Subcutaneous adipose tissue (tissue), 4 donors: Measurements from ENCODE around the gene CAMSAP2. TPM values are rescaled to one million over a fixed set of nuclear protein-coding genes. Genes with fewer than 3 reads are reported as not detected.

Source experiments
- total RNA-seq, 4 donors: library from RNA; depleted of rRNA; stranded (reverse); fragments of >200 nt; gene quantifications; one replicate each; pipeline ENCODE4 v1.1.0, GENCODE V29; 2016
- TF ChIP-seq, protein P1 (sequence below): fragments of 450-650 bp; IDR thresholded peaks from one replicate; pipeline ENCODE4 v1.5.1; 2016; ENCODE audit warnings: low read depth, mild to moderate bottlenecking, control low read depth, antibody characterized with exemption, moderate library complexity

Gene CAMSAP2
- total RNA-seq, 4 donors from 2014 or later, result 29.6 to 73.2 (median 34.0) TPM

DNA sequence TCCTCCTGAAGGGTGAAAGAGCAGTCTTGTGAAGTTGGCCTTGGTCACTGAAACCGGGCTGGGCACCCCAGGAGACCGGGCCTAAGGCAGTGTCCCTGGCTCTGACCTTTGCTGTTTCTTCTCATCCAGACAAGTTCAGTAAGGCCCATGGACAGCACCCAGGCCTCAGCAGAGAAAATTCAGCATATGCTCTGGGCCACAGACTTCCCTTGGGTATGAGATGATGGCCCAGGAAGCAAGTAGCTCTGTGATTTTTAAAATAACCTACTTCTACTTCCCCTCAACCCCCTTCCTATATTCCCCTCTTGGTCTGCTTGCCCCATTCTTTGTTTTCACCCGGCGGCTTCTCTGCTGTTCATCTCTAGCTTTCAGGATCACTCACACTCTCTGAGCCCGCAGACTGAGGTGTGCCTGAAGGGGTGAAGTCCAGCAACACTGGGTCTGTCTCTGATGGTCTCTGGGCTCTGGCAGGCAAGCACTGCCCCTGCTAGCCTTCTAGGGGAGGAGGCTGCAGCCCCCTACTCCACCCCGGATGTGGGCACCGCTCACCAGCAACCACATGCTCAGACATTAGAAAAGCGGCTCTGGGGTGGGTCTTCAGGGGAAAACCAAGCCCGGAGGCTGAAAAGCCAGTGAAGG lies 131.2 kb downstream of the CAMSAP2 start:
- TF ChIP-seq, protein P1, sequence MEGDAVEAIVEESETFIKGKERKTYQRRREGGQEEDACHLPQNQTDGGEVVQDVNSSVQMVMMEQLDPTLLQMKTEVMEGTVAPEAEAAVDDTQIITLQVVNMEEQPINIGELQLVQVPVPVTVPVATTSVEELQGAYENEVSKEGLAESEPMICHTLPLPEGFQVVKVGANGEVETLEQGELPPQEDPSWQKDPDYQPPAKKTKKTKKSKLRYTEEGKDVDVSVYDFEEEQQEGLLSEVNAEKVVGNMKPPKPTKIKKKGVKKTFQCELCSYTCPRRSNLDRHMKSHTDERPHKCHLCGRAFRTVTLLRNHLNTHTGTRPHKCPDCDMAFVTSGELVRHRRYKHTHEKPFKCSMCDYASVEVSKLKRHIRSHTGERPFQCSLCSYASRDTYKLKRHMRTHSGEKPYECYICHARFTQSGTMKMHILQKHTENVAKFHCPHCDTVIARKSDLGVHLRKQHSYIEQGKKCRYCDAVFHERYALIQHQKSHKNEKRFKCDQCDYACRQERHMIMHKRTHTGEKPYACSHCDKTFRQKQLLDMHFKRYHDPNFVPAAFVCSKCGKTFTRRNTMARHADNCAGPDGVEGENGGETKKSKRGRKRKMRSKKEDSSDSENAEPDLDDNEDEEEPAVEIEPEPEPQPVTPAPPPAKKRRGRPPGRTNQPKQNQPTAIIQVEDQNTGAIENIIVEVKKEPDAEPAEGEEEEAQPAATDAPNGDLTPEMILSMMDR, result no peak

DNA sequence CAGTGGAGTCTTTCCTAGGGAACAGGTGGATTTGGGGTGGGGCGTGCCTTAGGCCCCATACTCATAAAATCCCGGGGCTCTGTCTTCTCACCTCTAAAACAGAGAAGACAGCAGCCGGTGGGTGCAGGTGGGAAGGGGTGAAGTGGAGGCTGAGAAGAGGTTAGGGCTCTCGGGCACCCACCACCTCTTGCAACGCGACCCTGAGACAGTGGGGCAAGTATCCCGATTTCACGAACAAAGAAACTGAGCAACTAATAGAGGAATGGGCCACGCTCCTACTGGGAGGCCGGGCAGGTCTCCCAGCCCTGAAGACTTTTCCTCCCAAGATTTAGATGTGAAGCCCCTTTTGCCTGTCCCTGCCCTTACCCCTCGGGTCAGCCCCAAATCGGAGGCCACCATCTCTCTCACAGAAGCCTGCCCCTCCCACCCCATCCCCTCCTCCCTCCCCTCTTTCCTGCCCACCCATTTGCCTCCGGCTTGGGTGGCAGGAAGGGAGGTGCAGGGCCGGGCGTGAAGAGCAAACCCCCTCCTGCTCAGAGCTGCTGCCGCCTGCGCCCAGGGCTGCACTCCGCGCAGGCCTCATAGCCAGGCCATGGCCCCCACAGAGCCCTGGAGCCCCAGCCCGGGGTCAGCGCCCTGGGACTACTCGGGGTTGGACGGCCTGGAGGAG lies 133.9 kb downstream of the CAMSAP2 start, which contains the start of gene GPR25:
TSS of gene GPR25 (plus strand) at position 536 of the 670 bp plus-strand sequence. CDS start at position 593, 57 bp downstream.
- TF ChIP-seq, protein P1, result no peak

DNA sequence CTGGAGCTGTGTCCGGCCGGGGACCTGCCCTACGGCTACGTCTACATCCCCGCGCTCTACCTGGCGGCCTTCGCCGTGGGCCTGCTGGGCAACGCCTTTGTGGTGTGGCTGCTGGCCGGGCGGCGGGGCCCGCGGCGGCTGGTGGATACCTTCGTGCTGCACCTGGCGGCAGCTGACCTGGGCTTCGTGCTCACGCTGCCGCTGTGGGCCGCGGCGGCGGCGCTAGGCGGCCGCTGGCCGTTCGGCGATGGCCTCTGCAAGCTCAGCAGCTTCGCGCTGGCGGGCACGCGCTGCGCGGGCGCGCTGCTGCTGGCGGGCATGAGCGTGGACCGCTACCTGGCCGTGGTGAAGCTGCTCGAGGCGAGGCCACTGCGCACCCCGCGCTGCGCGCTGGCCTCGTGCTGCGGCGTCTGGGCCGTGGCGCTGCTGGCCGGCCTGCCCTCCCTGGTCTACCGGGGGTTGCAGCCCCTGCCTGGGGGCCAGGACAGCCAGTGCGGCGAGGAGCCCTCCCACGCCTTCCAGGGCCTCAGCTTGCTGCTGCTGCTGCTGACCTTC lies 134.5 kb downstream of the CAMSAP2 start:
- TF ChIP-seq, protein P1, result no peak

DNA sequence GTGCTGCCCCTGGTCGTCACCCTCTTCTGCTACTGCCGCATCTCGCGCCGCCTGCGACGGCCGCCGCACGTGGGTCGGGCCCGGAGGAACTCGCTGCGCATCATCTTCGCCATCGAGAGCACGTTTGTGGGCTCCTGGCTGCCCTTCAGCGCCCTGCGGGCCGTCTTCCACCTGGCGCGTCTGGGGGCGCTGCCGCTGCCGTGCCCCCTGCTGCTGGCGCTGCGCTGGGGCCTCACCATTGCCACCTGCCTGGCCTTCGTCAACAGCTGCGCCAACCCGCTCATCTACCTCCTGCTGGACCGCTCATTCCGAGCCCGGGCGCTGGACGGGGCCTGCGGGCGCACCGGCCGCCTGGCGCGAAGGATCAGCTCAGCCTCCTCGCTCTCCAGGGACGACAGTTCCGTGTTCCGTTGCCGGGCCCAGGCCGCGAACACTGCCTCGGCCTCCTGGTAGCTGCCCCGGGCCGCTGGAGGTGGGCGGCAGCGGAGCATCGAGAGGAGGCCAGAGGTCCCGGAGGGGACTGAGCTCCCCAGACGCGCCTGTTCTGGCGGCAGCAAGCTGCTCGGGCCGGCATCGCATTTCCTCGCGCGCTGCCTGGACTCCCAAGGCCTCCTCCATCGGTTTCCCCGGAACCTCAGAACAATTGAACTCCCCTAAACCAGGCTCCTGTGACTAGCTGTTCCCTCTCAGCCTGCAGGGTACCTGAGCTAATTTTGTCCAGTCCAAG lies 135.1 kb downstream of the CAMSAP2 start:
- TF ChIP-seq, protein P1, result no peak

DNA sequence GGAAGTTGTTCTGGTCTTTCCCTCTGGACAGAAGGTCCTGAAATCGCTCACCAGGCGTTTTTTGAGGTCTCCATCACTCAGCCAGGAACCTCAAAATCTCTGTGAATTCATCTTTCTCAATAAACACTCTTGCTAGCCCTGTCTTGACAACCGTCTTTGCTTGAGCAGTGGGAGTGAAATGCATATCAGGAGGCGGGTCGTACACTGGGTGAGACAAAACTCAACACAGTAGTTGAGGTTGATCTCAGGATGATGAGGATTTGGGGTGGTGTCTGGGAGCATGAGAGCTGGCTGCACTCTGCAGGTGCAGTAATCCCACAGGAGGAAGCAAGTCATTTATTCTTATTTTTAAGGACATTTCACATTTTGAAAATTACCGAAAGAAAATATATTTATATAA lies 136.0 kb downstream of the CAMSAP2 start:
- TF ChIP-seq, protein P1, result no peak

DNA sequence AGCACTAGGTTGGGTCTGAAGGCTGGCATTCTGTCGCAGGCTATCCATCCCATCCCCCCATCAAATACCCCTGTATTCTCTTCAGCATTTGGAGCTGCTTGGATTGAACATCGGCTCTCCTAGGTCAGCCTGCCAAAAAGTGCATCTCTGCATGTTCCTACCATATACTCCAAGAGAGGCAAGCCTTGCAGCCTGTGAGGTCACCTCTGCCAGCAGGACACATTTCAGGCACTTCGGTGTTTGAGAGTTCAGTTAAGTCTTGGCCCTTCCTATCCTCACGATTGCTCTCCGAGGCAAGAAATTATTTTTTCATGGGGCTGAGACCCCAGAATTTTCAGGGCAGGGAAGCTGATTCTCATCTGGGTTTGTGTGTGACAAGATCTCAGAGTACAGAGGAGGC lies 136.7 kb downstream of the CAMSAP2 start:
- TF ChIP-seq, protein P1, result no peak

DNA sequence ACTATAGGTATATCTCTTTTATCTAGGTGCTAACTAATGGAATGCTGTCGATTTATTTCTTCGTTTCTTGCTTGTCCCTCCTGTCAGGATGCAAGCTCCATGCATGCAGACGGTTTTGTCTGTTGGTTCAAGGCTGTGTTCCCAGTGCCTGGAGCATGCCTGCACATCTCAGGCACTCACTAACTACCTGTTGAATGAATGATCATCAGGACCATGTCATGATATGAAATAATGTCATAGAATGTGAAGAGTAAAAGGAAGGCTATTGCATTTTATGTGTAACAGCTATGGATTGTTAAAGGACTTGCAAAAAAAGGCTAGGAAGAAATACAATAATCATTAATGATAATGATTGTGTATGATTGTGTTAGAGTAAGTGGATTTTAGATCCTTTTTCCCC lies 138.3 kb downstream of the CAMSAP2 start:
- TF ChIP-seq, protein P1, result no peak
